Measurements from ENCODE around the gene GADL1.
A peak's percentile ranks its signal among the peaks of the same experiment; 100 is the strongest.

GADL1 gene, protein sequence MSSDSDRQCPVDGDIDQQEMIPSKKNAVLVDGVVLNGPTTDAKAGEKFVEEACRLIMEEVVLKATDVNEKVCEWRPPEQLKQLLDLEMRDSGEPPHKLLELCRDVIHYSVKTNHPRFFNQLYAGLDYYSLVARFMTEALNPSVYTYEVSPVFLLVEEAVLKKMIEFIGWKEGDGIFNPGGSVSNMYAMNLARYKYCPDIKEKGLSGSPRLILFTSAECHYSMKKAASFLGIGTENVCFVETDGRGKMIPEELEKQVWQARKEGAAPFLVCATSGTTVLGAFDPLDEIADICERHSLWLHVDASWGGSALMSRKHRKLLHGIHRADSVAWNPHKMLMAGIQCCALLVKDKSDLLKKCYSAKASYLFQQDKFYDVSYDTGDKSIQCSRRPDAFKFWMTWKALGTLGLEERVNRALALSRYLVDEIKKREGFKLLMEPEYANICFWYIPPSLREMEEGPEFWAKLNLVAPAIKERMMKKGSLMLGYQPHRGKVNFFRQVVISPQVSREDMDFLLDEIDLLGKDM

DNA sequence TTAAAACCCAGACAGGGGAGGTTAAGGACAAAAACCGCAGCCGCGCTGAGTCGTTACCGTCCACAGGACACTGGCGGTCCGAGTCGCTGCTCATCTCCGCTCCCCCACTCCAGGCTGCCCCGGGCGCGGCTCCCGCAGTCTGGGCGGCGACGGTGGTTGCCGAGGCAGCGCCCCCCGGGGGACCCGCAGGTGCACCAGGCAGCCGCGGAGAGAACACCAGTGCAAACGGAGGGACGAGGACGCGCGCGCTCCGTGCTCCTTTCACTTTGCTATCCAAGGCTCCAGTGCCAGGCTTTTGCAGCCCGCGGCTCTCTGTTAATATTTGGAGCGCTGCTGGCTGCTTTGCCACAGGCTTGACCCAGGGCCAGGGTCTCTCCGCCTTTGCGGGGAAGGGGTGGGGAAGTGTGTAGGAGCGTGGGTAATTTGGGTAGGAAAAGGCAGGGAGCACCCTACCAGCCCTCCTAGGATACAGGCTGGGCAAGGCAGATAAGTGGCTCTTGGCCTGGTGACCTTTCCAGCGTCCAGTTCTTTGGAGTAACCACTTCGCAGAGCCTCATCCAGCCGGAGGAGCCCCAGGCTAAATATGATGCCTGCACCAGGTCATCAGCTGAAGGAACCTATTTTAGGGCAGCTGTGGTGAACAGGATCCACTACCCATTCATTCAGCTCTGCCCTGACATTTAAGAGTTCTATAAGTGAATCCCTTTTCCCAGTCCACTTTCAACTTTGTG, at the start of gene GADL1:
Gene GADL1, minus strand, starts transcription at position 141 of the 731 bp plus-strand sequence. Its CDS starts 47 bp downstream, at position 94.
- TF ChIP-seq, protein P1, sequence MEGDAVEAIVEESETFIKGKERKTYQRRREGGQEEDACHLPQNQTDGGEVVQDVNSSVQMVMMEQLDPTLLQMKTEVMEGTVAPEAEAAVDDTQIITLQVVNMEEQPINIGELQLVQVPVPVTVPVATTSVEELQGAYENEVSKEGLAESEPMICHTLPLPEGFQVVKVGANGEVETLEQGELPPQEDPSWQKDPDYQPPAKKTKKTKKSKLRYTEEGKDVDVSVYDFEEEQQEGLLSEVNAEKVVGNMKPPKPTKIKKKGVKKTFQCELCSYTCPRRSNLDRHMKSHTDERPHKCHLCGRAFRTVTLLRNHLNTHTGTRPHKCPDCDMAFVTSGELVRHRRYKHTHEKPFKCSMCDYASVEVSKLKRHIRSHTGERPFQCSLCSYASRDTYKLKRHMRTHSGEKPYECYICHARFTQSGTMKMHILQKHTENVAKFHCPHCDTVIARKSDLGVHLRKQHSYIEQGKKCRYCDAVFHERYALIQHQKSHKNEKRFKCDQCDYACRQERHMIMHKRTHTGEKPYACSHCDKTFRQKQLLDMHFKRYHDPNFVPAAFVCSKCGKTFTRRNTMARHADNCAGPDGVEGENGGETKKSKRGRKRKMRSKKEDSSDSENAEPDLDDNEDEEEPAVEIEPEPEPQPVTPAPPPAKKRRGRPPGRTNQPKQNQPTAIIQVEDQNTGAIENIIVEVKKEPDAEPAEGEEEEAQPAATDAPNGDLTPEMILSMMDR (IDR thresholded peaks at IDR 0.05) = no peak
- no peak within 1 kb of the TSS for H3K27ac Mint-ChIP-seq
- peaks cover 7% of the 10 kb centered on the region for H3K4me1 Mint-ChIP-seq
- peak within 1 kb of the TSS; percentile 81 for H3K4me3 Mint-ChIP-seq
- no peaks in the 10 kb centered on the region for H3K9me3 Mint-ChIP-seq
- H3K27me3 Mint-ChIP-seq (ENCODE audit: low read depth, poor library complexity) = peaks cover 51% of the 10 kb centered on the region
- no peaks in the 10 kb centered on the region for H3K36me3 Mint-ChIP-seq (ENCODE audit: low read depth)
- DNase-seq = peak; percentile 74

DNA sequence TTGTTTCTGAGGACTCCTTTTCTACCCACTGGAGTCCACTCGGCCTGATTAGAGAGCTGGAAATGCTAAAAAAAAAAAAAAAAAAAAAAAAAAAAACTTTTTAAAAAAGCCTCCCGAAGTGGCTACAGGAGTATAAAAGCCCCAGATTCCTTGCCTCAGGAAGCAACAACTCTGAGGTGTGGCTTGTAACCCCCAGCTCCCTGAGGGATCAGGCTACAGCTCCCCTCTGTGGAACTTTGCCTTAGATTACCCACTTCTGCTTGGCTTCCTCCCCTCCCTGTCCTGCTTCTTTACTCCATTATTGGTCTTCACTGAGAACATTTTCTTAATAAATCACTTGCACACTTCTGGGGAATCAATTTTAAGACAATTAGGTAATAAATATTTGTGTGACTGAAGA, 49.7 kb upstream of the GADL1 start:
- peaks cover 9% of the 10 kb centered on the region for H3K36me3 Mint-ChIP-seq (ENCODE audit: low read depth)
- peaks cover 21% of the 10 kb centered on the region for H3K9me3 Mint-ChIP-seq
- TF ChIP-seq, protein P1 (IDR thresholded peaks at IDR 0.05) = no peak
- no peak for DNase-seq
- no peak overlapping the region for H3K4me3 Mint-ChIP-seq
- peaks cover 3% of the 10 kb centered on the region for H3K27me3 Mint-ChIP-seq (ENCODE audit: low read depth, poor library complexity)
- H3K27ac Mint-ChIP-seq = no peak overlapping the region
- peaks cover 16% of the 10 kb centered on the region for H3K4me1 Mint-ChIP-seq

DNA sequence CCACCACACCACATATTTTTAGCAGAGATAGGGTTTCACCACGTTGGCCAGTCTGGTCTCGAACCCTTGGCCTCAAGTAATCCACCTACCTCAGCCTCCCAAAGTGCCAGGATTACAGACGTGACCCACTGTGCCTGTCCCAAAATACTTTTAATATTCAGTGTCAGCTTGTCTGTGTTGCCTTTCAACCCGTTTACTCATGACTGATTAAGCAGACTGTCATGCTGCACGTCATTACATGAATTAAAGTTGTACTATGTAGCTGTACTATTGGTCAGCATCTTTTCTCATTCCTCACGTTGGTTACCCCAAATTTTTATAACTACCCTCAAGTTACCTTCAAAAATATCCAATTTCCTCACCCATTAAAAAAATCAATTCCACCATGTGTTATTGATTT, 48.7 kb upstream of the GADL1 start:
- Mint-ChIP-seq H3K4me1 (peaks cover 16% of the 10 kb centered on the region), H3K9me3 (peaks cover 24% of the 10 kb centered on the region), H3K27ac (no peak overlapping the region), H3K36me3 (ENCODE audit: low read depth) (peaks cover 9% of the 10 kb centered on the region), H3K4me3 (no peak overlapping the region), H3K27me3 (ENCODE audit: low read depth, poor library complexity) (peaks cover 3% of the 10 kb centered on the region)
- TF ChIP-seq, protein P1 (IDR thresholded peaks at IDR 0.05) = no peak
- no peak for DNase-seq

DNA sequence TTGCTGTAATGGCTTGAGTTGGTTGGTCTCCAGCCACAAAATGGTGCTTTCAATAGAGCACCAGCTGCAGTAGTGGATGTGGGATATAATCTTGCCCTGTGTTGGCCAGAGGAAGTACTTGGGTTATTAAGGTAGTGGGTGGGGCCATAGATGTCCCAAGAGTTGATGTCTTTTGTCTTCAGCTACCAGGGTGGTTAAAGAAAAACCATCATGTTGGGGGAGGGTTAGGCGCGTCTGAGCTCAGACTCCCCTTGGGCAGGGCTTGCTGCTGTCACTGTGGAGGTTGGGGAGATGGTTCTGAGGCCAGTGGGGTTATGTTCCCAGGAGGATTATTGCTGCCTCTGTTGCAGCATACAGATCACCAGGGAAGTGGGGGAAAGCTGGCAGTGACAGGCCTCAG, 46.9 kb upstream of the GADL1 start:
- Mint-ChIP-seq H3K27ac (no peak overlapping the region), H3K4me1 (peaks cover 16% of the 10 kb centered on the region), H3K9me3 (peaks cover 42% of the 10 kb centered on the region), H3K27me3 (ENCODE audit: low read depth, poor library complexity) (no peaks in the 10 kb centered on the region), H3K36me3 (ENCODE audit: low read depth) (peaks cover 14% of the 10 kb centered on the region), H3K4me3 (no peak overlapping the region)
- TF ChIP-seq, protein P1 (IDR thresholded peaks at IDR 0.05) = no peak
- no peak for DNase-seq

DNA sequence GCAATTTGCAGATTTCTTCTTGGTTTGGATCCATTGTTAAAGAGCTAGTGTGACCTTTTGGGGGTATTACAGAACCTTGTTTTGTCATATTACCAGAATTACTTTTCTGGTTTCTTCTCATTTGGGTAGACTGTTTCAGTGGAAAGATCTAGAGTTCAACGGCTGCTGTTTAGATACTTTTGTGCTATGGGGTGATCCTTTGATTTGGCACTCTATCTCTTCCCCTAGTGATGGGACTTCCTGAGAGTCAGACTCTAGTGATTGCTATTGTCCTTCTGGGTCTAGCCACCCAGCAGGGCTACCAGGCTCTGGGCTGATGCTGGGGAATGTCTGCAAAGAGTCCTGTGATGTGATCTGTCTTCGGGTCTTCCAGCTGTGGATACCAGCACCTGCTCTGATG, 46.3 kb upstream of the GADL1 start:
- H3K27me3 Mint-ChIP-seq (ENCODE audit: low read depth, poor library complexity) = no peaks in the 10 kb centered on the region
- H3K36me3 Mint-ChIP-seq (ENCODE audit: low read depth) = peaks cover 14% of the 10 kb centered on the region
- H3K4me1 Mint-ChIP-seq = peaks cover 16% of the 10 kb centered on the region
- H3K4me3 Mint-ChIP-seq = no peak overlapping the region
- no peak overlapping the region for H3K27ac Mint-ChIP-seq
- DNase-seq = no peak
- TF ChIP-seq, protein P1 (IDR thresholded peaks at IDR 0.05) = no peak
- peaks cover 42% of the 10 kb centered on the region for H3K9me3 Mint-ChIP-seq

Measured in nephron progenitor cell (in vitro differentiated cells).